ENCODE results near the gene NTM.

Gene NTM

DNA sequence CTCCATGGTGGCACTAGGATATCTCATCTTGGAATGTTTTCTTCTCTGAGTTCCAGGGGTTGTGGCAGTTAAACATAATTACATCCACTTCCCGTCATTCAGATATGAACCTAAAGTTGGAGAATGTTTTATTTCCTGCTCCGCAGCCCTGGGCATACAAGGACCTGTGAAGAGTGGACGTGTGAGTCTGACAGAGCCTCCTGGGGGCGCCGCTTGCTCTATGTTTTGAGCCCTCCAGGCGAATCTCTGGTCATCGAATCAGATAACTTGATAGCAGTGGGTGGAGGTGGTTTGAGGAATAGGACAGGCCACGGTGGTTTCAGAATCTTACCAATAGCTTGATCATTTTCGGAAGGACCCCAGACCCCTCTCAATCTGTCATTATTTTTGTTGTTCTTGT, 174.2 kb downstream of the NTM start:
- DNase-seq (ENCODE audit: insufficient read length, low spot score) (no peak), FAIRE-seq (no peak)
- TF ChIP-seq, protein P1, sequence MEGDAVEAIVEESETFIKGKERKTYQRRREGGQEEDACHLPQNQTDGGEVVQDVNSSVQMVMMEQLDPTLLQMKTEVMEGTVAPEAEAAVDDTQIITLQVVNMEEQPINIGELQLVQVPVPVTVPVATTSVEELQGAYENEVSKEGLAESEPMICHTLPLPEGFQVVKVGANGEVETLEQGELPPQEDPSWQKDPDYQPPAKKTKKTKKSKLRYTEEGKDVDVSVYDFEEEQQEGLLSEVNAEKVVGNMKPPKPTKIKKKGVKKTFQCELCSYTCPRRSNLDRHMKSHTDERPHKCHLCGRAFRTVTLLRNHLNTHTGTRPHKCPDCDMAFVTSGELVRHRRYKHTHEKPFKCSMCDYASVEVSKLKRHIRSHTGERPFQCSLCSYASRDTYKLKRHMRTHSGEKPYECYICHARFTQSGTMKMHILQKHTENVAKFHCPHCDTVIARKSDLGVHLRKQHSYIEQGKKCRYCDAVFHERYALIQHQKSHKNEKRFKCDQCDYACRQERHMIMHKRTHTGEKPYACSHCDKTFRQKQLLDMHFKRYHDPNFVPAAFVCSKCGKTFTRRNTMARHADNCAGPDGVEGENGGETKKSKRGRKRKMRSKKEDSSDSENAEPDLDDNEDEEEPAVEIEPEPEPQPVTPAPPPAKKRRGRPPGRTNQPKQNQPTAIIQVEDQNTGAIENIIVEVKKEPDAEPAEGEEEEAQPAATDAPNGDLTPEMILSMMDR (IDR thresholded peaks at IDR 0.05; ENCODE audit: insufficient read depth, missing control alignments): peak; percentile 15

DNA sequence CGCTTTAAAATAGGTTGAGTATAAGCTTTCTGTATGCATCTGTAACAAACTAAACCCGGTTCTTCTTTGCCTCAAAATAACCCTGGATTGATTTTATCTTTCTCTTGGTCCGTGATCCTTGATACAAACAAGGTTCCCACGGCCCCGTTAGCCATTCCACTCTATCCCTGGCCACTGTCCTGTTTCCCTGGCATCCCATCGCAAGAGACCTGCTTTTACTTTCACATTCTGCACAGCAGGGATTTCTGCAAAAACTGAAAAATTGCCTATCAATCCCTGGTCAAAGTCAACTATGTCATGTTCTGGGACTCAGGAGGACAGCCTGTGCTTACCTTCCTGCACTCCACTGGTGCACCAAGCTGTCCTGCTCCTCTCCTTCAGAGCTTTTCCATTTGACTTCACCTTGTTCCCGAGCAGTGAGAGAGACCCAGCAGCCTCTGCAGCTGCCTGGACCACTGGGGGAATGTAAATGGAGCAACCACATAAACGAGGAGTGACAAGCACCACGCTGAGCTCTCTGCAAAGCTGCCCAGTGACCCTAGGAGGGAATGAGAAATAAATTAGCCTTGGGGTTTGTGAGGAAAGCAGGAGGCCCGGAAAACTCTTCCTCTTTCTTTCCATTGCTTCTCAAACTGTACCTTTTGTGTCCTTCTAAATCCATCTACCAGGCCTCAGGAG, 175.9 kb downstream of the NTM start:
- TF ChIP-seq, protein P1 (IDR thresholded peaks at IDR 0.05; ENCODE audit: insufficient read depth, missing control alignments): no peak
- FAIRE-seq: no peak
- no peak for DNase-seq (ENCODE audit: insufficient read length, low spot score)

- FAIRE-seq (no peak), DNase-seq (ENCODE audit: insufficient read length, low spot score) (no peak)
- TF ChIP-seq, protein P1 (IDR thresholded peaks at IDR 0.05; ENCODE audit: insufficient read depth, missing control alignments): no peak
Observed at GRCh38 chr11:131549099-131549498, 178.7 kb downstream of the NTM start.

DNA sequence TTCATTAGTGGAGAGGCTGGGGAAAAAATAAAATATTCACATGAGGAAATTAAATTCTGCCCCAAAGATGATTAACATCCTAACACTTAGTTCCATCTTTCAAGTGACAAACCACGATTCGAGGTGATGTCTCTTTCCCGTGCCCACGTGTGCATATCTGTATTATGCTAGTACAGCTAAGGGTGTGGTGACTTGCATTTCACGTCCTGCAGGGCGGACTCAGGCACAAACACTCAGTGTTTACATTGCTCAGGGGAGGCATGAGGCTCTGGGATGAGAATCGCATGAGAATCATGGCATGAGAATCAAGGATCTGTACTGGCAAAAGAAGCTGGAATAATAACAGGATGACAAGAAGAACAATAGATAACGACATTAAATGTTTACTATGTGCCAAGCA, 179.4 kb downstream of the NTM start:
- TF ChIP-seq, protein P1 (IDR thresholded peaks at IDR 0.05; ENCODE audit: insufficient read depth, missing control alignments): no peak
- DNase-seq (ENCODE audit: insufficient read length, low spot score) (no peak), FAIRE-seq (no peak)

GRCh38 chr11:131560287-131560686, 189.9 kb downstream of the NTM start:
- DNase-seq (ENCODE audit: insufficient read length, low spot score) (no peak), FAIRE-seq (no peak)
- TF ChIP-seq, protein P1 (IDR thresholded peaks at IDR 0.05; ENCODE audit: insufficient read depth, missing control alignments): no peak

- DNase-seq (ENCODE audit: insufficient read length, low spot score) (no peak), FAIRE-seq (no peak)
- TF ChIP-seq, protein P1 (IDR thresholded peaks at IDR 0.05; ENCODE audit: insufficient read depth, missing control alignments): no peak
Observed at GRCh38 chr11:131561501-131561900, 191.1 kb downstream of the NTM start.

- TF ChIP-seq, protein P1 (IDR thresholded peaks at IDR 0.05; ENCODE audit: insufficient read depth, missing control alignments): no peak
- no peak for FAIRE-seq
Observed at GRCh38 chr11:131561972-131562371, 191.6 kb downstream of the NTM start.

More at GRCh38 chr11:131561972-131562371, 191.6 kb downstream of the NTM start:
- no peak for DNase-seq (ENCODE audit: insufficient read length, low spot score)
